G401.6 (cell line): ENCODE measurements around the gene GOLGA8B.
"Not testable (repeated sequence)": the region's sequence is repeated elsewhere in the genome, so short reads cannot be mapped to it uniquely, and the experiment has no call there.

Experiments
- FAIRE-seq: peaks from 2 replicates; lab custom pipeline; 2012; peaks lifted over from hg19 to GRCh38; lab: Jason Lieb, UNC

The GOLGA8B gene

GRCh38 chr15:34560814-34561213, 22.6 kb downstream of the GOLGA8B start:
- not testable (repeated sequence) for FAIRE-seq

GRCh38 chr15:34559764-34560163, 23.7 kb downstream of the GOLGA8B start:
- not testable (repeated sequence) for FAIRE-seq

- FAIRE-seq = not testable (repeated sequence)
These were observed 28.3 kb downstream of the GOLGA8B start for GRCh38 chr15:34555162-34555561.

- FAIRE-seq = not testable (repeated sequence)
These were observed 28.7 kb downstream of the GOLGA8B start for GRCh38 chr15:34554716-34555115.

- not testable (repeated sequence) for FAIRE-seq
These were observed 29.3 kb downstream of the GOLGA8B start for GRCh38 chr15:34554126-34554525.

- not testable (repeated sequence) for FAIRE-seq
These were observed 33.3 kb downstream of the GOLGA8B start for GRCh38 chr15:34550129-34550528.

- FAIRE-seq = not testable (repeated sequence)
These were observed 34.1 kb downstream of the GOLGA8B start for GRCh38 chr15:34549381-34549809.

- not testable (repeated sequence) for FAIRE-seq
These were observed 39.4 kb downstream of the GOLGA8B start for GRCh38 chr15:34543860-34544649.

GRCh38 chr15:34535857-34536256, 47.6 kb downstream of the GOLGA8B start:
- not testable (repeated sequence) for FAIRE-seq
